HepG2 (cell line): Measurements from ENCODE around the gene SRD5A3. TPM values are rescaled to one million over a fixed set of nuclear protein-coding genes. Genes with fewer than 3 reads are reported as not detected.

ENCODE experiments used
- CAMTA2 ChIP-seq: sonication (generic); formaldehyde crosslinking; IDR thresholded peaks from 2 replicates; pipeline ENCODE4 v1.4.0; 2020; ENCODE audit warnings: mild to moderate bottlenecking, missing genetic modification reagents, borderline replicate concordance
- FOXA1 ChIP-seq, 2 experiments: fragments of 450-650 bp in 1 of 2; sonication (generic) in 1 of 2; formaldehyde crosslinking in 1 of 2; IDR thresholded peaks; 2 replicates each; pipeline versions ENCODE4 v1.4.0 to v1.6.1; 2016 to 2020; ENCODE audit warnings: missing genetic modification reagents in 1 of 2
- HOXA5 ChIP-seq: sonication (generic); formaldehyde crosslinking; IDR thresholded peaks from 2 replicates; pipeline ENCODE4 v1.4.0; 2020; ENCODE audit warnings: missing genetic modification reagents
- NFYB ChIP-seq: sonication (generic); formaldehyde crosslinking; IDR thresholded peaks from 2 replicates; pipeline ENCODE4 v1.4.0; 2020; ENCODE audit warnings: missing genetic modification reagents
- RXRB ChIP-seq: IDR thresholded peaks from 2 replicates; pipeline ENCODE4 v1.6.1; 2016; ENCODE audit warnings: borderline replicate concordance, missing genetic modification reagents, missing compliant biosample characterization
- TBX2 ChIP-seq: sonication (generic); formaldehyde crosslinking; IDR thresholded peaks from 2 replicates; pipeline ENCODE4 v1.5.0; 2020; ENCODE audit warnings: missing genetic modification reagents, mild to moderate bottlenecking, borderline replicate concordance
- ZBTB7A ChIP-seq: sonication (generic); formaldehyde crosslinking; IDR thresholded peaks from 2 replicates; pipeline ENCODE4 v1.8.0; 2022; ENCODE audit warnings: mild to moderate bottlenecking, missing genetic modification reagents
- ZBTB8A ChIP-seq: sonication (generic); formaldehyde crosslinking; IDR thresholded peaks from 2 replicates; pipeline ENCODE4 v1.4.0; 2020; ENCODE audit warnings: mild to moderate bottlenecking, low read depth, missing genetic modification reagents, borderline replicate concordance
- ZNF121 ChIP-seq: sonication (generic); formaldehyde crosslinking; IDR thresholded peaks from 2 replicates; pipeline ENCODE4 v1.5.0; 2020; ENCODE audit warnings: mild to moderate bottlenecking, missing genetic modification reagents
- ZNF17 ChIP-seq: sonication (generic); formaldehyde crosslinking; IDR thresholded peaks from 2 replicates; pipeline ENCODE4 v1.5.0; 2020; ENCODE audit warnings: mild to moderate bottlenecking, missing genetic modification reagents
- ZNF768 ChIP-seq: sonication (generic); formaldehyde crosslinking; IDR thresholded peaks from 2 replicates; pipeline ENCODE4 v1.4.0; 2020; ENCODE audit warnings: missing genetic modification reagents
- ZNF773 ChIP-seq: sonication (generic); formaldehyde crosslinking; IDR thresholded peaks from 2 replicates; pipeline ENCODE4 v1.4.0; 2020; ENCODE audit warnings: missing genetic modification reagents, borderline replicate concordance
- polyA plus RNA-seq, 8 experiments: library from polyadenylated mRNA; depleted of rRNA in 3 of 8; stranded (reverse) in 7 of 8; unstranded in 1 of 8; fragments of >200 nt; fragmentation: Illumina TruSeq in 4 of 8; extraction: Trizol in 4 of 8; gene quantifications; 2 replicates each; pipeline versions ENCODE4 v1.2.1 to v1.2.3, GENCODE V29; 2011 to 2016; ENCODE audit warnings: low read depth in 4 of 8, missing spikeins in 1 of 8, mixed read lengths in 1 of 8; ENCODE audit not compliant: insufficient read depth in 1 of 8
- total RNA-seq, 5 experiments: library from RNA; depleted of rRNA; stranded (reverse); fragments of >200 nt; fragmentation: Illumina TruSeq; extraction: Trizol; gene quantifications; 2 replicates each; pipeline ENCODE4 v1.2.3, GENCODE V29; 2016; ENCODE audit warnings: low read depth in 1 of 5
- TF ChIP-seq, protein P1 (sequence below): sonication (generic); formaldehyde crosslinking; conservative IDR thresholded peaks from 2 replicates; pipeline ENCODE4 v1.4.0; 2020; ENCODE audit warnings: missing genetic modification reagents
- TF ChIP-seq, protein P2 (sequence below): IDR thresholded peaks from 2 replicates; pipeline ENCODE4 v1.6.1; 2016; ENCODE audit warnings: mild to moderate bottlenecking
- TF ChIP-seq, protein P3 (sequence below): sonication (generic); formaldehyde crosslinking; IDR thresholded peaks from 2 replicates; pipeline ENCODE4 v1.5.0; 2020; ENCODE audit warnings: mild to moderate bottlenecking, missing genetic modification reagents
- TF ChIP-seq, protein P4 (sequence below): IDR thresholded peaks from 2 replicates; pipeline ENCODE4 v1.6.1; 2018; ENCODE audit warnings: missing genetic modification reagents
- TF ChIP-seq, protein P5 (sequence below): sonication (generic); formaldehyde crosslinking; IDR thresholded peaks from 2 replicates; pipeline ENCODE4 v1.8.1; 2022; ENCODE audit warnings: low read depth, mild to moderate bottlenecking, missing genetic modification reagents

SRD5A3 gene
- total and polyA plus RNA-seq, 2 of the 13 experiments (the other 11 are each of a cell fraction or from before 2014, with no cell fraction given): 12.4 to 18.4 TPM

DNA sequence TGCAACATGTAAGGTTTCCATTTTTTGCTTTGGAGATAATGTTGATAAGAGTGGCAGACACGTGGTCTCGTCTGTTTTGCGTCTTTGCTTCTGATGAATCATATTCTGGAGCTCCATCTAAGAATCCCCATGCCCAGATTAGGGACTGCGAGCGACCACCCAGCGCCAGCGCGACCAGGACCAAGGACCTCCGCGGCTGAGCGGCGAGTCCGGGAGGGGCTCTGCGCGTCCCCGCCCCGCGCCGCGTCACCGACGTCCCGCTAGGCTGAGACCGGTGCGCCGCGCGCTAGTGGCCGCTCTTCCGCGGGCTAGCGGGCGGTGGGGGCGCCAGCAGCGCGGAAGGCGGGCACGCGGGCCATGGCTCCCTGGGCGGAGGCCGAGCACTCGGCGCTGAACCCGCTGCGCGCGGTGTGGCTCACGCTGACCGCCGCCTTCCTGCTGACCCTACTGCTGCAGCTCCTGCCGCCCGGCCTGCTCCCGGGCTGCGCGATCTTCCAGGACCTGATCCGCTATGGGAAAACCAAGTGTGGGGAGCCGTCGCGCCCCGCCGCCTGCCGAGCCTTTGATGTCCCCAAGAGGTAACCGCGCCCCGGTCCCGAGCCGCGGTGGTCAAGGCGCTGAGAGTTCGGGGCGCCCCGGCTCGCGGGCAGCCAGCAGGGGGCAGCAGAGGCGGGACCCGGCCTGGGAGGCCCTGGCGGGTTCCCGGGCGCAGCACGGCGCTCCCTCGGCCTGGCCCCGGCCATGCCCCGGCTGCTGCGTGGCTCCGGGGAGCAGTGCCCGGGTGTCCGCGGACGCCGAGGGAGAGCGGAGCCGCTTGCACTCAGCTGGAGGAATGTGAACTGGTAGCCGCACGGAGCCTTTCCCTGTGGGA, at the start of gene SRD5A3 (continued):
- TF ChIP-seq ZNF121 (0 out of 2 replicates have a peak, but pooled peaks have one; percentile 23), TBX2 (CRISPR knock-in tag) (peak; percentile 60; the same call in 1 of the 2 replicates), ZBTB8A (CRISPR knock-in tag) (no peak), RXRB (CRISPR knock-in tag) (no peak), FOXA1 (IDR thresholded peaks at IDR 0.05) (no peak), FOXA1 (CRISPR knock-in tag; IDR thresholded peaks at IDR 0.05) (0 out of 2 replicates have a peak, but pooled peaks have one; percentile 4), ZNF17 (CRISPR knock-in tag) (no peak), ZNF768 (CRISPR knock-in tag) (peak; percentile 62; the same call in 1 of the 2 replicates), CAMTA2 (CRISPR knock-in tag) (peak; percentile 80; the same call in 1 of the 2 replicates), ZBTB7A (peak; percentile 55; the same call in 1 of the 2 replicates), HOXA5 (no peak), NFYB (CRISPR knock-in tag) (no peak), ZNF773 (no peak; the same call in 1 of the 2 replicates)
- TF ChIP-seq, protein P1, sequence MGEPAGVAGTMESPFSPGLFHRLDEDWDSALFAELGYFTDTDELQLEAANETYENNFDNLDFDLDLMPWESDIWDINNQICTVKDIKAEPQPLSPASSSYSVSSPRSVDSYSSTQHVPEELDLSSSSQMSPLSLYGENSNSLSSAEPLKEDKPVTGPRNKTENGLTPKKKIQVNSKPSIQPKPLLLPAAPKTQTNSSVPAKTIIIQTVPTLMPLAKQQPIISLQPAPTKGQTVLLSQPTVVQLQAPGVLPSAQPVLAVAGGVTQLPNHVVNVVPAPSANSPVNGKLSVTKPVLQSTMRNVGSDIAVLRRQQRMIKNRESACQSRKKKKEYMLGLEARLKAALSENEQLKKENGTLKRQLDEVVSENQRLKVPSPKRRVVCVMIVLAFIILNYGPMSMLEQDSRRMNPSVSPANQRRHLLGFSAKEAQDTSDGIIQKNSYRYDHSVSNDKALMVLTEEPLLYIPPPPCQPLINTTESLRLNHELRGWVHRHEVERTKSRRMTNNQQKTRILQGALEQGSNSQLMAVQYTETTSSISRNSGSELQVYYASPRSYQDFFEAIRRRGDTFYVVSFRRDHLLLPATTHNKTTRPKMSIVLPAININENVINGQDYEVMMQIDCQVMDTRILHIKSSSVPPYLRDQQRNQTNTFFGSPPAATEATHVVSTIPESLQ (CRISPR knock-in tag): no peak; the same call in 1 of the 2 replicates
- TF ChIP-seq, protein P2, sequence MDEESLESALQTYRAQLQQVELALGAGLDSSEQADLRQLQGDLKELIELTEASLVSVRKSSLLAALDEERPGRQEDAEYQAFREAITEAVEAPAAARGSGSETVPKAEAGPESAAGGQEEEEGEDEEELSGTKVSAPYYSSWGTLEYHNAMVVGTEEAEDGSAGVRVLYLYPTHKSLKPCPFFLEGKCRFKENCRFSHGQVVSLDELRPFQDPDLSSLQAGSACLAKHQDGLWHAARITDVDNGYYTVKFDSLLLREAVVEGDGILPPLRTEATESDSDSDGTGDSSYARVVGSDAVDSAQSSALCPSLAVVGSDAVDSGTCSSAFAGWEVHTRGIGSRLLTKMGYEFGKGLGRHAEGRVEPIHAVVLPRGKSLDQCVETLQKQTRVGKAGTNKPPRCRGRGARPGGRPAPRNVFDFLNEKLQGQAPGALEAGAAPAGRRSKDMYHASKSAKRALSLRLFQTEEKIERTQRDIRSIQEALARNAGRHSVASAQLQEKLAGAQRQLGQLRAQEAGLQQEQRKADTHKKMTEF (CRISPR knock-in tag): peak; percentile 71; the same call in 1 of the 2 replicates
- TF ChIP-seq, protein P3, sequence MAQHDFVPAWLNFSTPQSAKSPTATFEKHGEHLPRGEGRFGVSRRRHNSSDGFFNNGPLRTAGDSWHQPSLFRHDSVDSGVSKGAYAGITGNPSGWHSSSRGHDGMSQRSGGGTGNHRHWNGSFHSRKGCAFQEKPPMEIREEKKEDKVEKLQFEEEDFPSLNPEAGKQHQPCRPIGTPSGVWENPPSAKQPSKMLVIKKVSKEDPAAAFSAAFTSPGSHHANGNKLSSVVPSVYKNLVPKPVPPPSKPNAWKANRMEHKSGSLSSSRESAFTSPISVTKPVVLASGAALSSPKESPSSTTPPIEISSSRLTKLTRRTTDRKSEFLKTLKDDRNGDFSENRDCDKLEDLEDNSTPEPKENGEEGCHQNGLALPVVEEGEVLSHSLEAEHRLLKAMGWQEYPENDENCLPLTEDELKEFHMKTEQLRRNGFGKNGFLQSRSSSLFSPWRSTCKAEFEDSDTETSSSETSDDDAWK (CRISPR knock-in tag): no peak
- TF ChIP-seq, protein P4, sequence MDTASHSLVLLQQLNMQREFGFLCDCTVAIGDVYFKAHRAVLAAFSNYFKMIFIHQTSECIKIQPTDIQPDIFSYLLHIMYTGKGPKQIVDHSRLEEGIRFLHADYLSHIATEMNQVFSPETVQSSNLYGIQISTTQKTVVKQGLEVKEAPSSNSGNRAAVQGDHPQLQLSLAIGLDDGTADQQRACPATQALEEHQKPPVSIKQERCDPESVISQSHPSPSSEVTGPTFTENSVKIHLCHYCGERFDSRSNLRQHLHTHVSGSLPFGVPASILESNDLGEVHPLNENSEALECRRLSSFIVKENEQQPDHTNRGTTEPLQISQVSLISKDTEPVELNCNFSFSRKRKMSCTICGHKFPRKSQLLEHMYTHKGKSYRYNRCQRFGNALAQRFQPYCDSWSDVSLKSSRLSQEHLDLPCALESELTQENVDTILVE (CRISPR knock-in tag): no peak; the same call in 1 of the 2 replicates
- TF ChIP-seq, protein P5, sequence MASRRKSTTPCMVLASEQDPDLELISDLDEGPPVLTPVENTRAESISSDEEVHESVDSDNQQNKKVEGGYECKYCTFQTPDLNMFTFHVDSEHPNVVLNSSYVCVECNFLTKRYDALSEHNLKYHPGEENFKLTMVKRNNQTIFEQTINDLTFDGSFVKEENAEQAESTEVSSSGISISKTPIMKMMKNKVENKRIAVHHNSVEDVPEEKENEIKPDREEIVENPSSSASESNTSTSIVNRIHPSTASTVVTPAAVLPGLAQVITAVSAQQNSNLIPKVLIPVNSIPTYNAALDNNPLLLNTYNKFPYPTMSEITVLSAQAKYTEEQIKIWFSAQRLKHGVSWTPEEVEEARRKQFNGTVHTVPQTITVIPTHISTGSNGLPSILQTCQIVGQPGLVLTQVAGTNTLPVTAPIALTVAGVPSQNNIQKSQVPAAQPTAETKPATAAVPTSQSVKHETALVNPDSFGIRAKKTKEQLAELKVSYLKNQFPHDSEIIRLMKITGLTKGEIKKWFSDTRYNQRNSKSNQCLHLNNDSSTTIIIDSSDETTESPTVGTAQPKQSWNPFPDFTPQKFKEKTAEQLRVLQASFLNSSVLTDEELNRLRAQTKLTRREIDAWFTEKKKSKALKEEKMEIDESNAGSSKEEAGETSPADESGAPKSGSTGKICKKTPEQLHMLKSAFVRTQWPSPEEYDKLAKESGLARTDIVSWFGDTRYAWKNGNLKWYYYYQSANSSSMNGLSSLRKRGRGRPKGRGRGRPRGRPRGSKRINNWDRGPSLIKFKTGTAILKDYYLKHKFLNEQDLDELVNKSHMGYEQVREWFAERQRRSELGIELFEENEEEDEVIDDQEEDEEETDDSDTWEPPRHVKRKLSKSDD (CRISPR knock-in tag): peak; percentile 36; the same call in 1 of the 2 replicates
